Prostate gland (tissue), 2 donors: ENCODE results near the gene MLST8.

Source experiments
- POLR2A ChIP-seq: fragments of 450-650 bp; IDR thresholded peaks from one replicate; pipeline ENCODE4 v1.6.1; 2016; ENCODE audit warnings: antibody characterized with exemption, mild to moderate bottlenecking
- TF ChIP-seq, protein P1 (sequence below), 4 experiments: fragments of 200-600 bp in 2 of 4; fragments of 450-650 bp in 2 of 4; sonication (generic) in 2 of 4; IDR thresholded peaks; 1 replicate in 3 of 4; 2 replicates in 1 of 4; pipeline ENCODE4 v1.5.1; 2016 to 2019; ENCODE audit warnings: antibody characterized with exemption in 4 of 4, mild to moderate bottlenecking in 2 of 4, moderate library complexity in 2 of 4

DNA sequence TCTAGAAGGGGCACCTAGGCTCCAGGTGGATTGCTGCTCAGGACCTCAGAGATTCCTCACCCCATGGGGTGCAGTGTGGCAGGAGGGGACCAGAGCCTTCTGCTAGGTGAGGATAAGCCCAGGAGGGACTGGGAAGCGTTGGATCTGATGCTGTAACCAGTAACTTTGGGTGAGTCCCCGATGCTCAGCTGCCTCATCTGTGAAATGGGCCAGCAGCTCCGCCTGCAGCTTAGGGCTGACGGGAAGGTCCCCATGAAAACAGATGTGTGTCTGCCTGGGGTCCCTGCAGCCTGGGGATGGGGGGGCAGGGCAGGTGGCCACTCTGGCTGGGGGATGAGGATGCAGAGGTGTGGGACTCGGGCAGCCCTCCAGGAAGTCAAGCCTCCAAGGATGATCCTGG is 6.2 kb upstream of the MLST8 start:
- TF ChIP-seq, protein P1, sequence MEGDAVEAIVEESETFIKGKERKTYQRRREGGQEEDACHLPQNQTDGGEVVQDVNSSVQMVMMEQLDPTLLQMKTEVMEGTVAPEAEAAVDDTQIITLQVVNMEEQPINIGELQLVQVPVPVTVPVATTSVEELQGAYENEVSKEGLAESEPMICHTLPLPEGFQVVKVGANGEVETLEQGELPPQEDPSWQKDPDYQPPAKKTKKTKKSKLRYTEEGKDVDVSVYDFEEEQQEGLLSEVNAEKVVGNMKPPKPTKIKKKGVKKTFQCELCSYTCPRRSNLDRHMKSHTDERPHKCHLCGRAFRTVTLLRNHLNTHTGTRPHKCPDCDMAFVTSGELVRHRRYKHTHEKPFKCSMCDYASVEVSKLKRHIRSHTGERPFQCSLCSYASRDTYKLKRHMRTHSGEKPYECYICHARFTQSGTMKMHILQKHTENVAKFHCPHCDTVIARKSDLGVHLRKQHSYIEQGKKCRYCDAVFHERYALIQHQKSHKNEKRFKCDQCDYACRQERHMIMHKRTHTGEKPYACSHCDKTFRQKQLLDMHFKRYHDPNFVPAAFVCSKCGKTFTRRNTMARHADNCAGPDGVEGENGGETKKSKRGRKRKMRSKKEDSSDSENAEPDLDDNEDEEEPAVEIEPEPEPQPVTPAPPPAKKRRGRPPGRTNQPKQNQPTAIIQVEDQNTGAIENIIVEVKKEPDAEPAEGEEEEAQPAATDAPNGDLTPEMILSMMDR (IDR thresholded peaks at IDR 0.05) = no peak
- TF ChIP-seq POLR2A = no peak
